HT-29 (cell line): ENCODE results near the gene TRPV4. TPM values are rescaled to one million over a fixed set of nuclear protein-coding genes. Genes with fewer than 3 reads are reported as not detected.
"Not testable (repeated sequence)": the region's sequence is repeated elsewhere in the genome, so short reads cannot be mapped to it uniquely, and the experiment has no call there.

Source experiments
- DNase-seq: peaks from one replicate; pipeline ENCODE4 v3.0.0-alpha.2; 2015; ENCODE audit warnings: low spot score
- total RNA-seq: library from RNA; depleted of rRNA; stranded (reverse); fragments of >200 nt; shearing (Covaris generic); gene quantifications from 2 replicates; pipeline ENCODE4 v1.2.3, GENCODE V29; 2014

The TRPV4 gene
- total RNA-seq, 1 experiment from 2014 or later: not detected

DNA sequence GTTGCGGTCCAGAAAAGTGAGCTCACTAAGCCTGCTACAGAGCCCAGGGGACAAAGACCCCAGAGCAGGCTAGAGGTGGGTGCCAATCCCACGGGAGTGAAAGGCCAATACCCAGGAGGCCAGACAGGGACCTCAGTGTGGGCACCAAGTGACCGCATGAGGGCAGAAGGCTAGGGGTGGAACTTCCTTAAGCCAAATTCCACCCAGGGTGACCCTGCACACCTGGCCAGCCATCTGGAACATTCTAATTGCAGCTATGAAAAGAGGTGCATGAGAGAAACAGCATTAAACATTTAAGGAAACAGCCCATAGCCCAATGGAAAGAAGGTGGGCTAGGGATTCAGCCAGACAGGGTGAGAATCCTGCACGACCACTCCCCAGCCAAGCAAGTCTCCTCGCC is 27.8 kb upstream of the TRPV4 start:
- no peak for DNase-seq

GRCh38 chr12:109858764-109859163 is 25.6 kb upstream of the TRPV4 start:
- no peak for DNase-seq

DNA sequence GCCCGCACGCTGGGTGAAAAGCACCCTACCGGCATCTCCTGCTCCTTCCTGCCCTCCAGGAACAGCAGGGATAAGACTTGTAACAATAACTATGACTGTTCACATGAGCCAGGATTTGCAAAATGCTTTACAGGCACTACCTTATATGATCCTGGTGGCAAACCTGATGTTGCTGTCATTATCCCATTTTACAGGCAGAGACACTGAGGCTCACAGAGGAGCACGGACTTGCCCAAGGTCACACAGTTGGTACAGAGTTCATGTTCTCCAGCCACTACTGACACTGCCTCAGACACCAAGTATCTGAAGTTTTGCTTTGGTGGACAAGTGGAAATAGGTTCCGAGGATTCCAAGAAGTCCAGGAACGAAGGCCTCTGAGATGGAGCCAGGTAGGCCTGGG is 24.5 kb upstream of the TRPV4 start:
- no peak for DNase-seq

DNA sequence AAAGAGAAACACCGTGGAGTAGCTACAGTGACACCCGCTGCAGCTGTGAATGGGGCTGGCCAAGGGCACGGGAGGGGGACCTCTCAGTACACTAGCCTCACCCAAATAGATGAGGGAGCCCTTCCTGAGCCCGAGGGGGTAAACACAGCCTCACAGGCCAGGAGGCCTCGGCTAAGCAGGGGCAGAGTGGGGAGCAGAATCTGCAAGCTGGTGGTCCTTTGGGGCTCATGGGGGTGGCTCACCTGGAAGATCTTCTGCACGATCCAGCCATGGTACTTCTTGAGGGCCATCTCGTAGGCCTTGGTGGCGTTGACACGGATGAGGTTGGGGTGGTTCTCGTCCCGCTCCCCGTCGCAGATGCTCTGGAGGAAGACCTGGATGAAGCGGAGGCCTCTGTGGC is 22.2 kb upstream of the TRPV4 start:
- no peak for DNase-seq

GRCh38 chr12:109850518-109850917 is 17.3 kb upstream of the TRPV4 start:
- DNase-seq: not testable (repeated sequence)

DNA sequence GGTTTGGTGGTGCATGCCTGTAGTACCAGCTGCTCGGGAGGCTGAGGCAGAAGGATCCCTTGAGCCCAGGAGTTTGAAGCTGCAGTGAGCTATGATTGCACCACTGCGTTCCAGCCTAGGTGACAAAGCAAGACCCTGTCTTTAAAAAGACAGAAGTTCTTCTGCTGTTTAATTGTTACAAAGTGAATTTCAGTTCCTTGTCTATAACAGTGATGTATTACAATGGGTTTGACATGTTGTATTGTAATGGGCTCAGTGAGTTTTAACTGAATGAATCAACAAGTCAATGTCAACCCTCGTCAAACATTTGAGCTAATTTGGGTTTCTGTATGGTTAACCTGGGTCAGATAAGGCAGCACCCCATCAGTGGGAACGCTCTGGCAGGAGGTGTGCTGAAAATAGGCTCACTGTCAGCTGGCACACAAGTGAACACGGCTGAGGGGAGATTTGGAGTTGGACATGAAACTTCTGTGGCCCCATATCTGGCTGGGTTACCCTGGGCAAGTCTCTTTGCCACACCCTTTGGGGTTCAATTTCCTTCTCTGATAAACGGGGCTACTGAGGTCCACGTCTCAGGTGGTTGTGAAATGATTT is 14.0 kb upstream of the TRPV4 start:
- DNase-seq: no peak

DNA sequence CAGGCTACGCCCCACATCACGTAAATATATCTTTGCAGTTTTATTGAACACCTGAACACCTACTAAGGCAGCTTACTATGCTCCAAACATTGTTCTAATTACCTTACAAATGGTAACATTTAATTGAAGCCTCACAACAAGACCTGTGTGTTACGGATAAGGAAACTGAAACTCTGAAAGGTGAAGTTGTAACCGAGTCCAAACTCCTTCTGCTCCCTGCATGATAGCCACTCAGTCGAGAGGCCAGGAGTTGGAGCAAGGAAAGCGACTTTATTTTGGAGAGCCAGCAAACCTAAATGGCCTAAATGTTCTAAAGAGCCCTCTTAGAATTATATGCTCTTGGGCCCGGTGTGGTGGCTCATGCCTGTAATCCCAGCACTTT is 12.6 kb upstream of the TRPV4 start:
- DNase-seq: no peak

DNA sequence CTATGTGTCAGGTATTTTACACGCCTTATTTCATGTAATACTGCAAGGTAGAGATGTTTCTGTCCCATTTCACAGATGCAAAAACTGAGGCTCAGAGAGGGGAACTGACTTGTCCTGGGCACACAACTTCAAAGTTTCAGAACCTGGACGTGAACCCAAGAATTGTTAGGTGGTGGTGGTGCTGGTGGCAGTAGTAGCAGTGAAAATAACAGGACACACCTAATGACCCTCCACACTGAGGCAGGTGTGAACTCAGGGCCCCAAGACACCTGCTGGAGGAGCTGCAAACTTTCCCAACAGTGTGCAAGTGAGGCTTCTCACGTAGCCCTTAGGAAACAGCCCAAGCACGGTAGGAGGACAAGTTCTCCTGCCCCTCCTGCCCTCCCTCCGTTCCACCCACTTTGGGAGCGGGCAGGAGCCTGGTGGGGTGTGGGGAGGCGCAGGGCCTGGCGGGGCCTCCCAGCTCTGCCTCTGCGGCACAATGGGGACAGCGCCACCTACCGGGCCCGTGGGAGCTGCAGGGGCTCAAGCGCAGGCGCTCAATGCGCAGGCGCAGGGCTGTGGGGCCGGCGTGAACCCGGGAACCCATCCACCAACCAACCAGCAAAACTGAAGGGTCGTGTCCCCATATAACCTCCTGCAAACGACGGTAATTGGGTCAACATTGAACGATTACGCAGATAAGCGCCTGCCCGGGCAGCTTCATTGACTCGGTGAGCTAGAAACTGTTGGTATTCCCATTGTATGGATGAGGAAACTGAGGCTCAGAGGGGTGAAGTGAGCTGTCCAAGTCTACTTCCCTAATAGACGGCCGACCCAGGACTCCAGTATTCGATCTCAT is 12.0 kb upstream of the TRPV4 start:
- DNase-seq: peak; percentile 90

DNA sequence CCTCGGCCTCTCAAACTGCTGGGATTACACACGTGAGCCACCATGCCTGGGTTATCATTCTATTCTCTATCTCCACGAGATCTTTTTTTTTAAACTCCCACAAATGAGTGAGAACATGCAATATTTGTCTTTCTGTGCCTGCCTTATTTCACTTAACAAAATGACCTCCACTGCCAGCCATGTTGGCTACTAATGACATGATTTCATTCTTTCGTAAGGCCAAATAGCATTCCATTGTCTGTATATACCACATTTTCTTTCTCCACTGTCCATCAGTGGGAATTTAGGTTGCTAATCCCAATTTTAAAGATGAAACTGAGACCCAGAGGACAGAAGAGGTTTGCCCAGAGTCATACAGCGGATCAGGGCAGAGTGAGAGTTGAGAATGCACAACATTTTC is 10.9 kb upstream of the TRPV4 start:
- no peak for DNase-seq

DNA sequence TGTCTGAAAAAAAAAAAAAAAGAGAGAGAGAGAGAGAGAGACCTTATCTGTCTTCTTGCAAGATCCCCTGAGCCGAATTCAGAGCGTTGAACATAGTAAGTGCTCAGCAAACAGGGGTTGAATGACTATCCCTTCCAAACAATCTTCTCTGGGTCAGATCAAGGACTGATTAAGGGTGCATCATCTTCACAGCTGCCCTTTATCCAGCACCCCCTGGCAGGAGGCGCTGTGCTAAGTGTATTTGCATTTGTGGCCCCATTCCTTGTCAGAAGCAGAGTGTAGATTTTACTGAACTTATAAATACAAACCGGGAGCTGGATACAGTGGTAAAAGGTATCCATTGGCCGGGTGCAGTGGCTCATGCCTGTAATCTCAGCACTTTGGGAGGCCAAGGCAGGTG is 8.8 kb upstream of the TRPV4 start:
- no peak for DNase-seq

GRCh38 chr12:109841356-109841755 is 8.2 kb upstream of the TRPV4 start:
- no peak for DNase-seq

DNA sequence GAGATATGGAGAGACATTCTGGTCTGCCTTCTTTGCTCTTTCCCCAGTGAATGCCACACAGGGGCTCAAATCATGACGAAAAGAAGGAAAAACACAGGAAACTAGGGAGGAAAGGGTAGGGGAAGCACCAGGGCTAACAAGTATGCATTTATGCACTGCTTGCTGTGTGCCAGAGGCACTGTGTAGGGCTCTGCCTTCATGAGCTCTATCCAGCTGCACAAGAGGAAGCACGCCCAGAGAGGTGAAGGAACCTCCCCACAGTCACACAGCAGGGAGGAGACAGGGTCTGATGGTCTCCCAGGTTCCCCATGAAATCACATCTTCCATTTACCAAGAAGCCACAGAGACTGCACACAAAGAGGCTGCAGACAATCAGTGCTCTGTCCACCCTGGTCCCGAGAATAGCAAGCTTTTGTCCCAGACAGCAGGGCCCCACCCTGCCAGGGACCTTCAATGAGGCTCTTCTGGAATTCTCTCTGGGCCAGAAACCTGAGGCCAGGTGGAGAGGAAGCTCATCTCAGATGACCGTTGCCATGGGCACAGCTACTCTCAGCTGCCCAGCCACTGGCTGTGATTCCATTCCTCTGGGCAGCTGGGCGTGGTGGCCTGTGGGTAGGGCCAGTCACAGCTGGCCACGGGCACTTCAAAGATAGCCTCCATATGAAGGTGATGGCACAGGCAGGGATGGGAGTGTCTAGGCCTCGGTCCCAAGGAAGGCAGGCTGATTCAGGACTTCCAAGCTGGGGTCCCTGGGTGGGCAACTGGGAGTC is 7.3 kb upstream of the TRPV4 start:
- DNase-seq: peak; percentile 74

DNA sequence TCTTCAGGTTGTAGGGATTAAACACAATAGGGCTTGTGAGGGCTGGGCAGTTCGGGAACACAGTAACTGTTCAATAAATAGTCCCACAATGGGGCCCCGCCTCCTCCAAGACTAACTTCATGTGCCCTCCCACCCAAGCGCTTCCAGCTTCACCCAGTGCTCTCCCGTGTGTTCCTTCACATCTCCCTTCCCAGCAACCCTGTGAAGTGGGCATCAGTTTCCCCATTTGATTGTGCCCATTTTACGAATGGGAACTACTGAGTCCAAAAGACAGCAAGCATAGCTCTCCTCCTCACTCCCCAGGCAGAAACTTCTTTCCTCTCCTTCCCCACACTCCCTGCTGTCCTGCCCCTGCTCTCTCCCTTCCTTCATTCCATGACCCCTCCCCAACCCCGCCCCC is 6.2 kb upstream of the TRPV4 start:
- DNase-seq: no peak

GRCh38 chr12:109836916-109837315 is 3.7 kb upstream of the TRPV4 start:
- no peak for DNase-seq

DNA sequence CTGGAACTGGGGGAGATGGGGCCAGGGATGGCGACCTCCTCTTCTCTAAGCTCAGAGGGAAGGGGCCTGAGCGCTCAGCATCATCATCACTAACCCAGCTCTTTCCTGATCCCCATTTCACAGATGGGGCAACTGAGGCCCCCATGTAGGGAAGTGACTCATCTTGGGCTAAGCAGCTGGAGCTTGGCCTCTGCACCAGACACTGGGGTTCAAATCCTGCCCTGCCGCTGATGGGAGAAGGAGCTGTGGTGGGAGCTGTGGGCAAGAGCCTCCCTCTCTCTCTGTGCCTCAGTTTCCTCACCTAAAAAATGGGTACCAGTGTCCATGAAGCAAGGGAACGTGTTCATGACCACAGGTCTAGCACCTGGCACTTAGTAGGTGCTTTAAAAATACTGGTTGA is 2.6 kb upstream of the TRPV4 start:
- no peak for DNase-seq

DNA sequence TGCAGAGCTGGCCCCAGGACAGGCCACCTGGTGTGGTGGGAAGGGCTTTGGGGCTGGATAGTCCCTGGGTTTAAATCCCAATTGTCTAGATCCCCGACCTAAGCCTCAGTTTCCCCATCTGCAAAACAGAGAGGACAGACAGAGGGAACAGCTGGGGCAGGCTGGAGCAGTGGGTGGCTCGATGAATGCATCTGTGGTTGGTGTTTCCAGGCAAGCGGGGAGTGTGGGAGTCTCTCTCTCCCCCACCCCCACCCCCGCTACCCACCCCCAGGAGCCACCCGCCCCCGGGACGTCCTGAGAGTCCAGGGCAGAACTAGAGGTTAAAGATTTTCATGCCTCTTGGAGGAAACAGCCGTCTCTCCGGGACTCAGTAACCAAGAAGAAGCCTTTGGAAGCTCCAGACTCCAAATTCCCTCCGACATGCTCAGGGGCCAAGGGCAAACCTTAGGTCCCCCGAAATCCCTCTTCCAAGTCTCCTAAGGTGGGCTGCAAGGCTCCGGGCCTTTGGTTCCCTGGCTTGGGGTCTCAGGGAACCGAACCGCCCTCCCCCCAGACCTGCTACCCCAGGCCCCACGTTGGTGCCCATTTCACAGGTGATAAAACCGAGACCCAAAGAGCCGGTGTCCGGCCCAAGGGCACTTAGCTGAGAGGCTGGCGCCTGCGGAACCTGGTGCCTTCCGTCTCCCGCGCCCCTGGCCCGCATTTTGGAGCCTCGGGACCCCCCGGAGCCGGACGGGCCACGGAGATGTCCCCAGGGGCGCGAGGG is 474 bp downstream of the TRPV4 start:
- DNase-seq: no peak

DNA sequence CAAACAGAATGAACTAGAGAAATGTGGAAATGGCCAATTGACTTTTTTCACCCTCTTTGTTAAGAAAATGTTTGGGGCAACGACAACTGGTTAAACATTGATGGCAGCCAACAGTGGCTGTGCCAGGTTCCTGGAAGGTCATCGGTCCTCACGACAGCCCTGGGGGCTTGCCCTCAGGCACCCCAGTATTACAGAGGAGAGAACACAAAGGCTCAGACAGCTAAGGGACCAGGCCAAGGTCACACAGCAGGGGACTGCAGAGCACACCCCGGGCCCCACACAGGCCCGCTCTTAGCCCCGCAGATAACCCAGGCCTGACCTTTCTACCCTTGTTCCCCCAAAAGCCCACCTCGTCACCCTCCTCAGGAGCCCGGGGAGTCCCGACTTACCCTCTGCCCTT is 1.3 kb downstream of the TRPV4 start:
- DNase-seq: no peak

GRCh38 chr12:109831365-109831764 is 1.8 kb downstream of the TRPV4 start:
- no peak for DNase-seq

DNA sequence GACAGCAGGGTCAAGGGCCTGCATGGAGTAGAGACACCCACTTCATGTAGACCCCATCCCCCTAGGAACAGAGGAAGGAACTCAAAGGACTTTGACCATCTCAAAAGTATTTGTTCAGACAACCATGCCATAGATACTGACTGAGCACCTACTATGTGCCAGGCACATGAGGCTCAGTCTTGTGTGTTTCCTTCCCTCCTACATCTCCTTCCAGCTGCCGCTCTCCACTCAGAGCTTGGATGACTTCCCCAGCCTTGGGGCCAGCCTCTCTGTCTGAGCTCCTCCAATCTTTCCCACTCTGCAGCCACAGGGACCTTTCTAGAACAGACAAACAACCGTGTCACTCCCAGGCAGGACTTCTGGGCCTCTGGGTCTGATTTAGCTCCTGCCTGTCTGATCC is 2.5 kb downstream of the TRPV4 start:
- DNase-seq: no peak

GRCh38 chr12:109830267-109830666 is 2.9 kb downstream of the TRPV4 start:
- DNase-seq: no peak

- no peak for DNase-seq
Measured at GRCh38 chr12:109829667-109830066, 3.5 kb downstream of the TRPV4 start.
